Measurements from ENCODE around the gene MAGEB5.
"Not testable (repeated sequence)": the region's sequence is repeated elsewhere in the genome, so short reads cannot be mapped to it uniquely, and the experiment has no call there.

Gene MAGEB5

GRCh38 chrX:26215869-26216268, at the start of gene MAGEB5:
Gene MAGEB5 (plus strand): TSS chrX:26216169. CDS start chrX:26217302, 1,133 bp downstream.
- DNase-seq (ENCODE audit: low spot score): no peak

GRCh38 chrX:26192204-26192603, 23.8 kb upstream of the MAGEB5 start, which contains the start of gene MAGEB6:
Gene MAGEB6 (plus strand): TSS chrX:26192440. CDS start chrX:26193847, 1,407 bp downstream.
- DNase-seq (ENCODE audit: low spot score): no peak

GRCh38 chrX:26203561-26203960, 12.4 kb upstream of the MAGEB5 start:
- DNase-seq (ENCODE audit: low spot score): no peak

- DNase-seq (ENCODE audit: low spot score): not testable (repeated sequence)
Measured at GRCh38 chrX:26204717-26205116, 11.3 kb upstream of the MAGEB5 start.

GRCh38 chrX:26208012-26208411, 8.0 kb upstream of the MAGEB5 start:
- no peak for DNase-seq (ENCODE audit: low spot score)

GRCh38 chrX:26219351-26219750, 3.4 kb downstream of the MAGEB5 start:
- no peak for DNase-seq (ENCODE audit: low spot score)

- no peak for DNase-seq (ENCODE audit: low spot score)
Measured at GRCh38 chrX:26234177-26234576, 18.2 kb downstream of the MAGEB5 start.

- no peak for DNase-seq (ENCODE audit: low spot score)
Measured at GRCh38 chrX:26253526-26253925, 37.6 kb downstream of the MAGEB5 start.

GRCh38 chrX:26254436-26254835, 38.5 kb downstream of the MAGEB5 start:
- DNase-seq (ENCODE audit: low spot score): no peak

- DNase-seq (ENCODE audit: low spot score): no peak
Measured at GRCh38 chrX:26262121-26262523, 46.2 kb downstream of the MAGEB5 start.

All from ecto neural progenitor cell (in vitro differentiated cells).